ENCODE data around the gene MECR.

The MECR gene

GRCh38 chr1:29259802-29260441 lies 29.2 kb upstream of the MECR start:
- H3K4me1 ChIP-seq (ENCODE audit: insufficient read depth, low read length) = peaks cover 21% of the 10 kb centered on the region
- H3K9me3 ChIP-seq (ENCODE audit: control insufficient read depth, insufficient read depth, low read length) = no peaks in the 10 kb centered on the region

GRCh38 chr1:29258976-29259801 lies 28.5 kb upstream of the MECR start:
- Histone ChIP-seq H3K9me3 (ENCODE audit: control insufficient read depth, insufficient read depth, low read length) (no peaks in the 10 kb centered on the region), H3K36me3 (ENCODE audit: insufficient read depth, low read length) (no peaks in the 10 kb centered on the region), H3K4me1 (ENCODE audit: insufficient read depth, low read length) (peaks cover 21% of the 10 kb centered on the region), H3K9ac (ENCODE audit: low read depth, low read length) (peak overlapping the region; percentile 53; the same call in 1 of the 2 replicates)

More at GRCh38 chr1:29259802-29260441, 29.2 kb upstream of the MECR start:
- H3K36me3 ChIP-seq (ENCODE audit: insufficient read depth, low read length) = no peaks in the 10 kb centered on the region
- H3K9ac ChIP-seq (ENCODE audit: low read depth, low read length) = peak overlapping the region; percentile 53; the same call in 1 of the 2 replicates

GRCh38 chr1:29258189-29258975 lies 27.6 kb upstream of the MECR start:
- Histone ChIP-seq H3K9me3 (ENCODE audit: control insufficient read depth, insufficient read depth, low read length) (no peaks in the 10 kb centered on the region), H3K36me3 (ENCODE audit: insufficient read depth, low read length) (no peaks in the 10 kb centered on the region), H3K9ac (ENCODE audit: low read depth, low read length) (no peak overlapping the region), H3K4me1 (ENCODE audit: insufficient read depth, low read length) (peaks cover 21% of the 10 kb centered on the region)

- H3K36me3 ChIP-seq (ENCODE audit: insufficient read depth, low read length) = no peaks in the 10 kb centered on the region
- peaks cover 21% of the 10 kb centered on the region for H3K4me1 ChIP-seq (ENCODE audit: insufficient read depth, low read length)
- H3K9me3 ChIP-seq (ENCODE audit: control insufficient read depth, insufficient read depth, low read length) = no peaks in the 10 kb centered on the region
- 0 out of 2 replicates have a peak overlapping the region, but pooled peaks have one; percentile 19 for H3K9ac ChIP-seq (ENCODE audit: low read depth, low read length)
Observed at GRCh38 chr1:29256979-29257804, 26.5 kb upstream of the MECR start.

GRCh38 chr1:29256394-29256793 lies 25.7 kb upstream of the MECR start:
- no peaks in the 10 kb centered on the region for H3K36me3 ChIP-seq (ENCODE audit: insufficient read depth, low read length)
- no peak overlapping the region for H3K9ac ChIP-seq (ENCODE audit: low read depth, low read length)

GRCh38 chr1:29255134-29255666 lies 24.5 kb upstream of the MECR start:
- Histone ChIP-seq H3K9me3 (ENCODE audit: control insufficient read depth, insufficient read depth, low read length) (no peaks in the 10 kb centered on the region), H3K4me1 (ENCODE audit: insufficient read depth, low read length) (peaks cover 21% of the 10 kb centered on the region), H3K9ac (ENCODE audit: low read depth, low read length) (no peak overlapping the region), H3K36me3 (ENCODE audit: insufficient read depth, low read length) (no peaks in the 10 kb centered on the region)

More at GRCh38 chr1:29256394-29256793, 25.7 kb upstream of the MECR start:
- Histone ChIP-seq H3K9me3 (ENCODE audit: control insufficient read depth, insufficient read depth, low read length) (no peaks in the 10 kb centered on the region), H3K4me1 (ENCODE audit: insufficient read depth, low read length) (peaks cover 21% of the 10 kb centered on the region)

GRCh38 chr1:29254346-29254745 lies 23.6 kb upstream of the MECR start:
- H3K9me3 ChIP-seq (ENCODE audit: control insufficient read depth, insufficient read depth, low read length) = no peaks in the 10 kb centered on the region
- H3K36me3 ChIP-seq (ENCODE audit: insufficient read depth, low read length) = no peaks in the 10 kb centered on the region
- peaks cover 29% of the 10 kb centered on the region for H3K4me1 ChIP-seq (ENCODE audit: insufficient read depth, low read length)
- no peak overlapping the region for H3K9ac ChIP-seq (ENCODE audit: low read depth, low read length)

GRCh38 chr1:29253180-29253579 lies 22.4 kb upstream of the MECR start:
- H3K36me3 ChIP-seq (ENCODE audit: insufficient read depth, low read length) = no peaks in the 10 kb centered on the region
- H3K4me1 ChIP-seq (ENCODE audit: insufficient read depth, low read length) = peaks cover 40% of the 10 kb centered on the region

GRCh38 chr1:29251164-29252124 lies 20.7 kb upstream of the MECR start:
- Histone ChIP-seq H3K9ac (ENCODE audit: low read depth, low read length) (no peak overlapping the region), H3K9me3 (ENCODE audit: control insufficient read depth, insufficient read depth, low read length) (no peaks in the 10 kb centered on the region), H3K4me1 (ENCODE audit: insufficient read depth, low read length) (peaks cover 26% of the 10 kb centered on the region), H3K36me3 (ENCODE audit: insufficient read depth, low read length) (no peaks in the 10 kb centered on the region)

More at GRCh38 chr1:29253180-29253579, 22.4 kb upstream of the MECR start:
- no peaks in the 10 kb centered on the region for H3K9me3 ChIP-seq (ENCODE audit: control insufficient read depth, insufficient read depth, low read length)
- no peak overlapping the region for H3K9ac ChIP-seq (ENCODE audit: low read depth, low read length)

GRCh38 chr1:29249951-29250581 lies 19.3 kb upstream of the MECR start:
- no peaks in the 10 kb centered on the region for H3K9me3 ChIP-seq (ENCODE audit: control insufficient read depth, insufficient read depth, low read length)
- no peaks in the 10 kb centered on the region for H3K36me3 ChIP-seq (ENCODE audit: insufficient read depth, low read length)
- peaks cover 19% of the 10 kb centered on the region; the same call in 1 of the 2 replicates for H3K4me1 ChIP-seq (ENCODE audit: insufficient read depth, low read length)
- H3K9ac ChIP-seq (ENCODE audit: low read depth, low read length) = no peak overlapping the region

GRCh38 chr1:29249170-29249691 lies 18.5 kb upstream of the MECR start:
- Histone ChIP-seq H3K9ac (ENCODE audit: low read depth, low read length) (no peak overlapping the region), H3K4me1 (ENCODE audit: insufficient read depth, low read length) (peaks cover 19% of the 10 kb centered on the region; the same call in 1 of the 2 replicates), H3K9me3 (ENCODE audit: control insufficient read depth, insufficient read depth, low read length) (no peaks in the 10 kb centered on the region), H3K36me3 (ENCODE audit: insufficient read depth, low read length) (no peaks in the 10 kb centered on the region)

- Histone ChIP-seq H3K9me3 (ENCODE audit: control insufficient read depth, insufficient read depth, low read length) (no peaks in the 10 kb centered on the region), H3K9ac (ENCODE audit: low read depth, low read length) (no peak overlapping the region), H3K36me3 (ENCODE audit: insufficient read depth, low read length) (no peaks in the 10 kb centered on the region), H3K4me1 (ENCODE audit: insufficient read depth, low read length) (peaks cover 24% of the 10 kb centered on the region; the same call in 1 of the 2 replicates)
Observed at GRCh38 chr1:29248409-29248808, 17.7 kb upstream of the MECR start.
